GM12891 (cell line): ENCODE measurements around the gene HS3ST3B1.

Experiments used
- DNase-seq: peaks from one replicate; pipeline ENCODE4 v3.0.0; 2011; ENCODE audit warnings: low spot score; ENCODE audit not compliant: insufficient read length
- FAIRE-seq: peaks from 2 replicates; lab custom pipeline; 2011; peaks lifted over from hg19 to GRCh38; lab: Jason Lieb, UNC
- PAX5 ChIP-seq: IDR thresholded peaks from 2 replicates; pipeline ENCODE4 v1.6.1; 2011; ENCODE audit warnings: low read length, moderate library complexity, mild to moderate bottlenecking; ENCODE audit not compliant: insufficient read depth, severe bottlenecking
- POLR2A ChIP-seq: IDR thresholded peaks from 2 replicates; pipeline ENCODE4 v1.6.1; 2011; ENCODE audit warnings: low read depth, low read length, control low read depth
- POLR2AphosphoS5 ChIP-seq: IDR thresholded peaks from 2 replicates; pipeline ENCODE4 v1.6.1; 2011; ENCODE audit warnings: low read depth, low read length, control low read depth
- POU2F2 ChIP-seq: IDR thresholded peaks from 2 replicates; pipeline ENCODE4 v1.6.1; 2011; ENCODE audit warnings: low read depth, mild to moderate bottlenecking, control low read depth, low read length, moderate library complexity
- SPI1 ChIP-seq: IDR thresholded peaks from 2 replicates; pipeline ENCODE4 v1.6.1; 2011; ENCODE audit warnings: low read depth, low read length, control low read depth
- TAF1 ChIP-seq: IDR thresholded peaks from 2 replicates; pipeline ENCODE4 v1.6.1; 2011; ENCODE audit warnings: low read depth, low read length, control low read depth

Gene HS3ST3B1

GRCh38 chr17:14302431-14303099 lies 1.7 kb downstream of the HS3ST3B1 start:
- DNase-seq = peak; percentile 80
- peak; percentile 80 for FAIRE-seq
- TF ChIP-seq POLR2AphosphoS5 (no peak), PAX5 (peak; percentile 39)

- FAIRE-seq (no peak), DNase-seq (no peak)
- TF ChIP-seq POU2F2 (no peak), TAF1 (no peak), POLR2AphosphoS5 (no peak), PAX5 (no peak), POLR2A (no peak), SPI1 (no peak)
These were observed 2.7 kb downstream of the HS3ST3B1 start for GRCh38 chr17:14303343-14304221.

GRCh38 chr17:14304222-14304772 lies 3.4 kb downstream of the HS3ST3B1 start:
- no peak for FAIRE-seq
- no peak for TF ChIP-seq SPI1
- TF ChIP-seq PAX5 = no peak
- no peak for TF ChIP-seq TAF1
- TF ChIP-seq POLR2AphosphoS5 = no peak
- no peak for TF ChIP-seq POLR2A
- TF ChIP-seq POU2F2 = no peak
- no peak for DNase-seq

- FAIRE-seq (no peak), DNase-seq (no peak)
- no peak for TF ChIP-seq SPI1
- TF ChIP-seq POLR2AphosphoS5 = no peak
- TF ChIP-seq POLR2A = no peak
- no peak for TF ChIP-seq PAX5
- no peak for TF ChIP-seq TAF1
- no peak for TF ChIP-seq POU2F2
These were observed 4.1 kb downstream of the HS3ST3B1 start for GRCh38 chr17:14304773-14305517.

GRCh38 chr17:14305785-14306496 lies 5.1 kb downstream of the HS3ST3B1 start:
- no peak for DNase-seq
- FAIRE-seq = no peak
- no peak for TF ChIP-seq POLR2A
- no peak for TF ChIP-seq TAF1
- TF ChIP-seq SPI1 = no peak
- TF ChIP-seq POU2F2 = no peak
- TF ChIP-seq PAX5 = no peak
- TF ChIP-seq POLR2AphosphoS5 = no peak

GRCh38 chr17:14306596-14306995 lies 5.7 kb downstream of the HS3ST3B1 start:
- FAIRE-seq (no peak), DNase-seq (no peak)

GRCh38 chr17:14307560-14308024 lies 6.7 kb downstream of the HS3ST3B1 start:
- DNase-seq (no peak), FAIRE-seq (no peak)
- TF ChIP-seq SPI1 (no peak), POU2F2 (no peak), POLR2AphosphoS5 (no peak), PAX5 (no peak), TAF1 (no peak), POLR2A (no peak)

More at GRCh38 chr17:14306596-14306995, 5.7 kb downstream of the HS3ST3B1 start:
- TF ChIP-seq POLR2A = no peak
- TF ChIP-seq POU2F2 = no peak

- no peak for DNase-seq
- FAIRE-seq = no peak
- TF ChIP-seq POLR2A (no peak), PAX5 (no peak), POU2F2 (no peak), TAF1 (no peak), POLR2AphosphoS5 (no peak), SPI1 (no peak)
These were observed 7.7 kb downstream of the HS3ST3B1 start for GRCh38 chr17:14308636-14308964.
